HL-60 (cell line): ENCODE data around the gene ADCY1.

Experiments used
- CTCF ChIP-seq: IDR thresholded peaks from one replicate; pipeline ENCODE4 v1.5.1; 2011; ENCODE audit warnings: low read length, control low read depth, inconsistent platforms; ENCODE audit not compliant: insufficient read depth
- POLR2AphosphoS5 ChIP-seq: IDR thresholded peaks from 2 replicates; pipeline ENCODE4 v1.6.1; 2012; ENCODE audit warnings: low read depth
- REST ChIP-seq: IDR thresholded peaks from 2 replicates; pipeline ENCODE4 v1.6.1; 2012; ENCODE audit warnings: low read depth; ENCODE audit not compliant: insufficient replicate concordance

GRCh38 chr7:45543473-45543872, 30.7 kb upstream of the ADCY1 start:
- TF ChIP-seq CTCF (no peak), REST (no peak), POLR2AphosphoS5 (no peak)
